IMR-90 (cell line): Measurements from ENCODE around the gene BMP7. TPM values are rescaled to one million over a fixed set of nuclear protein-coding genes. Genes with fewer than 3 reads are reported as not detected.

Source experiments
- ATAC-seq: fragments of 200-7000 bp; cut with Tn5 transposase; 2 replicates; pipeline ENCODE4 v1.9.1; 2020; ENCODE audit warnings: low read depth, mild to moderate bottlenecking, moderate library complexity
- BruUV-seq: library from RNA; stranded (reverse); fragments of 400-500 nt; replicated peaks from 2 replicates; lab custom pipeline; 2021; lab: Mats Ljungman, UMichigan
- CTCF ChIA-PET: fragments of 300-600 bp; formaldehyde crosslinking; extraction: SDS; loops from one replicate; lab custom pipeline; 2021; ENCODE audit warnings: antibody characterized with exemption; lab: Yijun Ruan, JAX
- POLR2A ChIA-PET: fragments of 300-600 bp; sonication (Branson Sonifier 250); formaldehyde crosslinking; loops from one replicate; lab custom pipeline; 2022; ENCODE audit warnings: antibody characterized with exemption; ENCODE audit not compliant: unreplicated experiment; lab: Charles Lee
- DNase-seq: peaks from one replicate; pipeline ENCODE4 v3.0.0; 2013
- H2AFZ ChIP-seq: replicated peaks from 2 replicates; pipeline ENCODE3; 2013; ENCODE audit warnings: low read length, mild to moderate bottlenecking; ENCODE audit not compliant: poor library complexity
- H2AK5ac ChIP-seq: 2 replicates; pipeline ENCODE4 v1.6.1; 2013; ENCODE audit warnings: low read depth, low read length, inconsistent platforms
- H2AK9ac ChIP-seq: replicated peaks from 2 replicates; pipeline ENCODE3; 2013; ENCODE audit warnings: mild to moderate bottlenecking, low read depth, low read length, moderate library complexity; ENCODE audit not compliant: poor library complexity
- H2BK120ac ChIP-seq: 2 replicates; pipeline ENCODE4 v1.6.1; 2013; ENCODE audit warnings: low read depth, low read length, inconsistent platforms
- H2BK15ac ChIP-seq: 3 replicates; pipeline ENCODE4 v1.6.1; 2013; ENCODE audit warnings: low read depth, low read length, inconsistent platforms
- H2BK20ac ChIP-seq: 2 replicates; pipeline ENCODE4 v1.6.1; 2013; ENCODE audit warnings: low read depth, mild to moderate bottlenecking, inconsistent platforms, low read length, moderate library complexity
- H2BK5ac ChIP-seq: 2 replicates; pipeline ENCODE4 v1.6.1; 2013; ENCODE audit warnings: mild to moderate bottlenecking, low read depth, low read length, inconsistent platforms; ENCODE audit not compliant: poor library complexity, severe bottlenecking
- H3K14ac ChIP-seq: replicated peaks from 2 replicates; pipeline ENCODE4 v1.6.1; 2013; ENCODE audit warnings: low read depth, low read length, inconsistent platforms
- H3K18ac ChIP-seq: 2 replicates; pipeline ENCODE4 v1.6.1; 2013; ENCODE audit warnings: low read depth, low read length, control low read depth
- H3K23ac ChIP-seq: 2 replicates; pipeline ENCODE4 v1.6.1; 2013; ENCODE audit warnings: low read depth, low read length, inconsistent platforms
- H3K27ac ChIP-seq: 2 replicates; pipeline ENCODE4 v1.5.1; 2013; ENCODE audit warnings: mild to moderate bottlenecking, control low read depth, low read length; ENCODE audit not compliant: insufficient read depth
- H3K27me3 ChIP-seq: 2 replicates; pipeline ENCODE4 v1.6.1; 2013; ENCODE audit warnings: low read length; ENCODE audit not compliant: control insufficient read depth, insufficient read depth
- H3K36me3 ChIP-seq: 2 replicates; pipeline ENCODE4 v1.6.1; 2013; ENCODE audit warnings: low read length, mixed read lengths; ENCODE audit not compliant: control insufficient read depth, insufficient read depth
- H3K4ac ChIP-seq: 2 replicates; pipeline ENCODE4 v1.6.1; 2013; ENCODE audit warnings: low read depth, low read length, inconsistent platforms
- H3K4me1 ChIP-seq: 2 replicates; pipeline ENCODE4 v1.6.1; 2013; ENCODE audit warnings: low read length, mixed read lengths; ENCODE audit not compliant: control insufficient read depth, insufficient read depth
- H3K4me2 ChIP-seq: 2 replicates; pipeline ENCODE4 v1.6.1; 2013; ENCODE audit warnings: low read depth, mild to moderate bottlenecking, control low read depth, low read length, moderate library complexity
- H3K4me3 ChIP-seq: 2 replicates; pipeline ENCODE4 v1.5.1; 2013; ENCODE audit warnings: low read depth, mild to moderate bottlenecking, control low read depth, low read length, moderate library complexity; ENCODE audit not compliant: insufficient read depth
- H3K56ac ChIP-seq: 2 replicates; pipeline ENCODE4 v1.6.1; 2013; ENCODE audit warnings: low read length, inconsistent platforms; ENCODE audit not compliant: insufficient read depth; ENCODE audit errors: extremely low read depth
- H3K79me1 ChIP-seq, 2 experiments: 2 replicates each; pipeline ENCODE4 v1.6.1; 2013; ENCODE audit warnings: low read length in 2 of 2, inconsistent platforms in 1 of 2, low read depth in 1 of 2
- H3K9ac ChIP-seq: 2 replicates; pipeline ENCODE4 v1.6.1; 2013; ENCODE audit warnings: low read depth, low read length, control low read depth
- H3K9me1 ChIP-seq: 2 replicates; pipeline ENCODE4 v1.6.1; 2013; ENCODE audit warnings: low read length, inconsistent platforms; ENCODE audit not compliant: insufficient read depth
- H3K9me3 ChIP-seq: 2 replicates; pipeline ENCODE4 v1.6.1; 2013; ENCODE audit warnings: low read length; ENCODE audit not compliant: control insufficient read depth, insufficient read depth
- H4K20me1 ChIP-seq: 2 replicates; pipeline ENCODE4 v1.6.1; 2013; ENCODE audit warnings: low read length, inconsistent platforms; ENCODE audit not compliant: insufficient read depth
- H4K5ac ChIP-seq: 2 replicates; pipeline ENCODE4 v1.6.1; 2013; ENCODE audit warnings: mild to moderate bottlenecking, low read depth, low read length, control low read depth
- H4K8ac ChIP-seq, 2 experiments: 2 replicates each; pipeline ENCODE4 v1.6.1; 2013; ENCODE audit warnings: low read depth in 2 of 2, low read length in 2 of 2, control low read depth in 1 of 2, inconsistent platforms in 1 of 2
- H4K91ac ChIP-seq: 2 replicates; pipeline ENCODE4 v1.6.1; 2013; ENCODE audit warnings: low read depth, low read length, inconsistent platforms; ENCODE audit not compliant: insufficient read depth
- BHLHE40 ChIP-seq: fragments of 150-350 bp; IDR thresholded peaks from 2 replicates; pipeline ENCODE4 v1.6.1; 2016; ENCODE audit warnings: mild to moderate bottlenecking, low read depth, low read length
- CEBPB ChIP-seq: IDR thresholded peaks from 2 replicates; pipeline ENCODE4 v1.6.1; 2012; ENCODE audit warnings: low read depth, low read length, improper control_type of control experiment
- CHD1 ChIP-seq: IDR thresholded peaks from 2 replicates; pipeline ENCODE4 v1.6.1; 2012; ENCODE audit warnings: low read depth, low read length, improper control_type of control experiment
- CTCF ChIP-seq: conservative IDR thresholded peaks from 2 replicates; pipeline ENCODE4 v1.5.1; 2012; ENCODE audit warnings: mild to moderate bottlenecking, low read depth, low read length, improper control_type of control experiment
- ELK1 ChIP-seq: fragments of 150-350 bp; IDR thresholded peaks from 2 replicates; pipeline ENCODE4 v1.6.1; 2016; ENCODE audit warnings: low read depth, mild to moderate bottlenecking, low read length, moderate library complexity, borderline replicate concordance
- FOS ChIP-seq: fragments of 150-350 bp; IDR thresholded peaks from 2 replicates; pipeline ENCODE4 v1.6.1; 2016; ENCODE audit warnings: low read depth, low read length
- MAFK ChIP-seq: IDR thresholded peaks from 2 replicates; pipeline ENCODE4 v1.6.1; 2012; ENCODE audit warnings: low read depth, low read length, improper control_type of control experiment
- MAZ ChIP-seq: IDR thresholded peaks from 2 replicates; pipeline ENCODE4 v1.6.1; 2012; ENCODE audit warnings: low read depth, mild to moderate bottlenecking, low read length, improper control_type of control experiment, moderate library complexity, borderline replicate concordance
- NFE2L2 ChIP-seq: fragments of 150-350 bp; IDR thresholded peaks from 2 replicates; pipeline ENCODE4 v1.6.1; 2016; ENCODE audit warnings: low read depth, mild to moderate bottlenecking, low read length
- POLR2A ChIP-seq: IDR thresholded peaks from 2 replicates; pipeline ENCODE4 v1.6.1; 2012; ENCODE audit warnings: mild to moderate bottlenecking, low read depth, low read length
- RAD21 ChIP-seq: IDR thresholded peaks from 2 replicates; pipeline ENCODE4 v1.6.1; 2012; ENCODE audit warnings: low read length, improper control_type of control experiment
- RCOR1 ChIP-seq: IDR thresholded peaks from 2 replicates; pipeline ENCODE4 v1.6.1; 2012; ENCODE audit warnings: mild to moderate bottlenecking, low read length, improper control_type of control experiment; ENCODE audit not compliant: insufficient replicate concordance
- RFX5 ChIP-seq: IDR thresholded peaks from 2 replicates; pipeline ENCODE4 v1.8.0; 2012; ENCODE audit warnings: low read depth, mild to moderate bottlenecking, low read length, moderate library complexity
- SMC3 ChIP-seq: fragments of 150-350 bp; IDR thresholded peaks from 2 replicates; pipeline ENCODE4 v1.6.1; 2016; ENCODE audit warnings: low read depth, mild to moderate bottlenecking, antibody characterized with exemption, low read length, moderate library complexity
- USF2 ChIP-seq: fragments of 150-350 bp; IDR thresholded peaks from 2 replicates; pipeline ENCODE4 v1.6.1; 2017; ENCODE audit warnings: mild to moderate bottlenecking, antibody characterized with exemption, low read length, low read depth
- whole genome bisulfite sequencing, 2 experiments: methylation state at CpG; one replicate each; pipeline versions ENCODE4 v1.1.5 to v1.1.7; 2013; ENCODE audit warnings: missing lambda C conversion rate in 2 of 2; ENCODE audit not compliant: insufficient read length in 1 of 2; ENCODE audit errors: extremely low coverage in 2 of 2; 5-methylcytosine and 5-hydroxymethylcytosine counted together
- dilution Hi-C: fragments of 300-500 bp; cut with HindIII; formaldehyde crosslinking; loops from one replicate; pipeline ENCODE4 v1.14.3; 2018; ENCODE audit warnings: low sequenced_read_pairs; ENCODE audit not compliant: unreplicated experiment
- in situ Hi-C: fragments of 300-500 bp; cut with MboI; formaldehyde crosslinking; loops from 3 replicates; pipeline ENCODE4 v1.14.3; 2019; ENCODE audit warnings: low sequenced_read_pairs, inconsistent platforms, mixed read lengths
- intact Hi-C: fragments of 100-400 bp; cut with micrococcal nuclease; formaldehyde crosslinking; loops from 2 replicates; pipeline ENCODE4 v1.10.0; 2022
- polyA plus RNA-seq, 3 experiments: library from polyadenylated mRNA; depleted of rRNA; stranded (reverse); fragments of >200 nt; gene quantifications; 2 replicates each; pipeline ENCODE4 v1.2.3, GENCODE V29; 2012; ENCODE audit warnings: low replicate concordance in 1 of 3
- total RNA-seq: library from RNA; depleted of rRNA; stranded (reverse); fragments of >200 nt; gene quantifications from 2 replicates; pipeline ENCODE4 v1.2.3, GENCODE V29; 2012

The BMP7 gene
- total and polyA plus RNA-seq, 2 of the 4 experiments (the other 2 are of a cell fraction): not detected

- no peaks in the 10 kb centered on the region for H3K79me1 ChIP-seq
- no peak overlapping the region for H3K56ac ChIP-seq
- no peaks in the 10 kb centered on the region for H3K27me3 ChIP-seq
- H2BK5ac ChIP-seq: no peak overlapping the region
- ATAC-seq (no peak), DNase-seq (no peak)
- in situ Hi-C loops (no loop called here), dilution Hi-C loops (no loop called here), intact Hi-C loops (no loop called here)
- H3K9me3 ChIP-seq: peaks cover 13% of the 10 kb centered on the region
- H3K18ac ChIP-seq: no peak overlapping the region
- no TSS peak for BruUV-seq
- no peaks in the 10 kb centered on the region for H3K36me3 ChIP-seq
- no peak overlapping the region for H2AFZ ChIP-seq
- H4K91ac ChIP-seq: no peak overlapping the region
- no peak overlapping the region for H2BK120ac ChIP-seq
- H3K4me2 ChIP-seq: no peak overlapping the region
- H2AK9ac ChIP-seq: no peak overlapping the region
- H3K4ac ChIP-seq: no peak overlapping the region
- no peak overlapping the region for H2BK15ac ChIP-seq
- no peak overlapping the region for H3K23ac ChIP-seq
- WGBS, 2 experiments: no CpG with 5 or more reads among the region's 3 CpGs
- H3K4me3 ChIP-seq: no peak overlapping the region
- no peak overlapping the region for H3K14ac ChIP-seq
- H4K8ac ChIP-seq: no peak overlapping the region
- H4K20me1 ChIP-seq: no peaks in the 10 kb centered on the region
- no peak overlapping the region for H3K9ac ChIP-seq
- H2AK5ac ChIP-seq: no peak overlapping the region
- ChIA-PET POLR2A (no interaction called here), CTCF (no interaction called here)
- H3K27ac ChIP-seq: no peak overlapping the region
- no peak for TF ChIP-seq BHLHE40
- TF ChIP-seq RCOR1: no peak
- no peak for TF ChIP-seq POLR2A
- TF ChIP-seq MAFK: no peak
- no peak for TF ChIP-seq FOS
- no peak for TF ChIP-seq MAZ
- TF ChIP-seq SMC3: no peak
- no peak for TF ChIP-seq USF2
- no peak for TF ChIP-seq RFX5
- TF ChIP-seq ELK1: no peak
- no peak for TF ChIP-seq NFE2L2
- TF ChIP-seq RAD21: no peak
- no peak for TF ChIP-seq CTCF
- TF ChIP-seq CHD1: no peak
- TF ChIP-seq CEBPB: no peak
- no peak overlapping the region for H4K5ac ChIP-seq
- H3K4me1 ChIP-seq: no peaks in the 10 kb centered on the region
- no peak overlapping the region for H2BK20ac ChIP-seq
- H3K9me1 ChIP-seq: no peaks in the 10 kb centered on the region
Observed at GRCh38 chr20:57185188-57185743, 81.2 kb downstream of the BMP7 start.
